ENCODE results near the gene SH3RF2.

DNA sequence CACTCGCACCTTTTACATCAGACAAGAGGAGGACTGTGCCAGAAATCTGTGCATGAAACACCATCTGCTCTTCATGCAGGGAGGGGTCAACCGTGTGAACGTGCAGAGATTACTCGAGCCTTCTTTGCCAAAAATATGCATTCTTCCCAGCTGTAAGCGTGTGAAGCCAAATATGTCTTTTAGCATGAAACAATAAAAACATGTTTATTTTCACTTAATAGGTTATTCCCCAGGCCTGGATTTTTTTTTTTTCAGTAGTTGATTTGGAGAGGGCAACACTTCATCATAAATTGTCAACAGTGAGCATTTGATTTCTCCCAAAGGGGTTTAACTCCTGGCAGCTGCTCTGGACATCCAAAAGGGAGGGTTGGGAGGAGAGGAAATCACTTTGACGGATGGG, 145.2 kb downstream of the SH3RF2 start:
- TF ChIP-seq EZH2 (IDR thresholded peaks at IDR 0.05; ENCODE audit: borderline replicate concordance, low read depth, low read length, severe bottlenecking) = no peak
- TF ChIP-seq CTCF (IDR thresholded peaks at IDR 0.05; ENCODE audit: borderline replicate concordance, extremely low read depth, low read length, poor library complexity, severe bottlenecking) = no peak

Data from DND-41 (cell line).